ENCODE measurements around the gene KCNH8. TPM values are rescaled to one million over a fixed set of nuclear protein-coding genes. Genes with fewer than 3 reads are reported as not detected.

Gene KCNH8
- total RNA-seq, 3 donors from 2014 or later, result not detected

DNA sequence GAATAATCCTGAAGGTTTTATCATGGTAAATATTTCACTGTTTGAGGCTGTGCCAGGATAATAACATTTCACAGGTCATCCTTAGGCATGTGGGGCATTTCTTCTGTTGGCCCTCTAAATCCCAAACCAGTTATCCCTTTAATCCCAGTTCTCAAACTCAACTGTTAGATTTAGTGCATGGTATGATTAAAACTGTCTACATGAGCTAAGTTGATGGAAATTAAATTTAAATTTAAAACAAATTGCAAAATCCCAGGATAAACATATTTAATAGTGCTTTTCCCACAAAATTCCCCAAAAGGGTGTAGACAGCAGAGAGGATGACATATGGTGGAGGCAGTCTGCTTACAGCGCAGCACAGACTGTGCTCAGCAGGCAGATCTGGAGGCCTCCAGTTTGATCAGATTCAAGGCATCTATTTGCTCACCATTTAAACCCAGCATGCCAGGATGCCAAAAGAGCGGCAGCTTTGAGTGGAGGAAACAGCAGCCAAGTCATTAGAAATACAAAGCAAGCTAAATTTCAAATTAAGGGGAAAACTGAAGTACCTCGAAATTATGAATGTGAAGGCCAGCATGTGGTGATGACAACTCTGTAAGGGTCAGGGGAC lies 325.8 kb downstream of the KCNH8 start:
- DNase-seq (no peak), ATAC-seq (no peak)
- H3K9me3 Mint-ChIP-seq, result no peaks in the 10 kb centered on the region
- H3K36me3 Mint-ChIP-seq (ENCODE audit: insufficient read depth), result no peaks in the 10 kb centered on the region
- H3K4me3 Mint-ChIP-seq, result no peak overlapping the region
- no peaks in the 10 kb centered on the region for H3K4me1 Mint-ChIP-seq (ENCODE audit: low read depth)
- H3K27me3 Mint-ChIP-seq (ENCODE audit: low read depth), result no peaks in the 10 kb centered on the region

DNA sequence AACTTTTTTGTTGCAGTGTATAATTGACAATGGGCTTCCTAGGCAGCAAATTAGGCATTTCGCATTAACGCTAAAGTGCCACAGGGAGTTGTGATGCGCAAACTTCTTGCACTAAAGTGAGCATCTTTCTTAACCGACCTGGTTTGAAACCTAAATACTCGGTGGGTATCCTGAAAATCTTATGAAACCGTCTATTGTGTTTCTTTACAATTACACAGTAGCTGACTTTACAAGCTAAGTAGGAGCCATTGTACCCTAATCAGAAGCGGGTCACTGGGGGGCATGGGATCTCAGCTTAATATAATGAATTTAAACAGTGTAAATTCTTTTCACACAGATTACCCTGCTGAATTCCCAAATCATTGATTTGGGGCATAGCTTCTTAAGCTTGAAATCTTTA lies 328.0 kb downstream of the KCNH8 start:
- no peaks in the 10 kb centered on the region for H3K27me3 Mint-ChIP-seq (ENCODE audit: low read depth)
- no peak overlapping the region for H3K4me3 Mint-ChIP-seq
- DNase-seq (no peak), ATAC-seq (no peak)
- no peaks in the 10 kb centered on the region for H3K4me1 Mint-ChIP-seq (ENCODE audit: low read depth)
- no peaks in the 10 kb centered on the region for H3K9me3 Mint-ChIP-seq
- H3K36me3 Mint-ChIP-seq (ENCODE audit: insufficient read depth), result no peaks in the 10 kb centered on the region

DNA sequence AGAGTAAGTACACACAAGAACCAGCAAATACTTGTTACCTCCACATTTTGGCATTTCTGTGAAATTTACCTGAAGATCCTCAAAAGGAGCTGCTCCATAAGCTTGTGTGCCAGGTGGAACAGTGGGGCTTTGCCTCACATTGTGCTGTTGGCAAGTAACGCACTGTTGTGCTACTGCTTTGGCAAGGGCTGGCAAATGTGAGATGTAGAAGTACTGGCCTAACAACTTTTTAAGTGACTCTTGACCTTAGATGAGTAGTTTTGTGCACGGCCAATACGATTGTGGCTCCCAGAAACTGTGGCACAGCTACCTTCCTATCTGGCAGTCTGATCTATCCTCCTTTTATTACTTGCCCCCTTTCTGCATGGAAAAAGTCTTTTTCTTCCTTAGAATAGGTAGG lies 337.0 kb downstream of the KCNH8 start:
- H3K27me3 Mint-ChIP-seq (ENCODE audit: low read depth), result no peaks in the 10 kb centered on the region
- no peak for ATAC-seq
- no peak for DNase-seq
- H3K36me3 Mint-ChIP-seq (ENCODE audit: insufficient read depth), result no peaks in the 10 kb centered on the region
- H3K4me3 Mint-ChIP-seq, result no peak overlapping the region
- H3K4me1 Mint-ChIP-seq (ENCODE audit: low read depth), result no peaks in the 10 kb centered on the region
- no peaks in the 10 kb centered on the region for H3K9me3 Mint-ChIP-seq

DNA sequence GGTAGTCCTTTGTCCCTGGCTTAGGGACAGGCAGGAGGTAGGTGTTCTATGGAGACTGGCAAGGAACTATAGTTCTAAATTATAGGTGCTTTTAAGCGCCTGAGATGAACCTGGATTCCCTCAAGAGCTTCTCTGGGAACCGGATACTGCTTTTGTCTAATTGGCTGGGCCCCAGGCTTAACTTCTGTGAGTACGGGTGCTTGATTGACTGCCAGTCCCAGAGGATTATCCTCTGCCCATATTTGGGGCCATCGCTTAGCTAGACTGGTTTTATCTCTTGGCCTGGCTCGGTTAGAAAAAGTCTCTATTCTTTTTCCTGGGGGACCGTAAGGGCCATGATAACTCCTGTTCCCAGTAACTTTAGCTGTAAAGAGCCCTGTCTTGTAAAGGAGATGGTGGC lies 339.1 kb downstream of the KCNH8 start:
- Mint-ChIP-seq H3K4me1 (ENCODE audit: low read depth) (no peaks in the 10 kb centered on the region), H3K36me3 (ENCODE audit: insufficient read depth) (no peaks in the 10 kb centered on the region), H3K27me3 (ENCODE audit: low read depth) (no peaks in the 10 kb centered on the region), H3K4me3 (no peak overlapping the region), H3K9me3 (no peaks in the 10 kb centered on the region)
- DNase-seq (no peak), ATAC-seq (no peak)

DNA sequence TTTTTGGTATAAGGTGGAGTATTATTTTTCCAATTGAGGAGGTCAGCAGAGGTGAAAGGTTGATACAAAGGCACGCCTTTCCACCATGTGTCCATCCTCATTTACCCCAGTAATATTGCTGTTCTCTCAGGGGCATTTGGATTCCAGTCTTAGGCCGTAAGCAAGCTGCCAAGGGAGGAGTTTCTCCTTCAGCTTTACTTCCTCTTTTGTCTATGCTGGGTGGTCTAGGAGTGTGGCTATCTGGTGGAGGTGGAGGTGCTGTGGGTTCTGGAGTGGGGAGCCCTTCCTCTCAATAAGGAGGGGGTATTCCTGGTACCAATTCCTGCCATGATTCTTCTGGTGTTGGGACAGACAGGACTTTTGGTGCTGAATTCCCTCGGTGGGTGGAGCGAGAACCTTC lies 340.6 kb downstream of the KCNH8 start:
- no peaks in the 10 kb centered on the region for H3K9me3 Mint-ChIP-seq
- no peaks in the 10 kb centered on the region for H3K4me1 Mint-ChIP-seq (ENCODE audit: low read depth)
- no peak for DNase-seq
- ATAC-seq, result no peak
- H3K4me3 Mint-ChIP-seq, result no peak overlapping the region
- H3K27me3 Mint-ChIP-seq (ENCODE audit: low read depth), result no peaks in the 10 kb centered on the region
- H3K36me3 Mint-ChIP-seq (ENCODE audit: insufficient read depth), result no peaks in the 10 kb centered on the region

DNA sequence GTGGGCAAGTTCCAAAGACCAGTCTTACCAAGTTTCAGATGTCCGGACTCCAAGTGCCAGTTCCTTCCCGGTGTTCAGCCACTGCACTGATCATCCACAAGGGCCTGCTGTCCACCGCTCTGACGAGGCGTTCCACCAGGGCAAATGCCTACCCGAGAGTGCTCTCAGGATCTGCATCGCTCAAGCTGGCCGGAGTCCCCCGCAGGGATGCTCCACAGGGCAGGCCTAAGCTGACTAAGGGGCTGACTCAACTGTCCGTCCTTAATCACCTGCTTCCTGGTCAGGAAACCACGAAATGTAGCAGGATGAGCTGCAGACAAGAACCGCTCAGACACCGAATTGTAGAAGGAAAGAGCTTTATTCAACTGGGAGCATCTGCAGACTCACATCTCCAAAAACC lies 341.6 kb downstream of the KCNH8 start:
- no peaks in the 10 kb centered on the region for H3K36me3 Mint-ChIP-seq (ENCODE audit: insufficient read depth)
- no peaks in the 10 kb centered on the region for H3K9me3 Mint-ChIP-seq
- no peaks in the 10 kb centered on the region for H3K27me3 Mint-ChIP-seq (ENCODE audit: low read depth)
- DNase-seq (no peak), ATAC-seq (no peak)
- H3K4me3 Mint-ChIP-seq, result no peak overlapping the region
- H3K4me1 Mint-ChIP-seq (ENCODE audit: low read depth), result no peaks in the 10 kb centered on the region

DNA sequence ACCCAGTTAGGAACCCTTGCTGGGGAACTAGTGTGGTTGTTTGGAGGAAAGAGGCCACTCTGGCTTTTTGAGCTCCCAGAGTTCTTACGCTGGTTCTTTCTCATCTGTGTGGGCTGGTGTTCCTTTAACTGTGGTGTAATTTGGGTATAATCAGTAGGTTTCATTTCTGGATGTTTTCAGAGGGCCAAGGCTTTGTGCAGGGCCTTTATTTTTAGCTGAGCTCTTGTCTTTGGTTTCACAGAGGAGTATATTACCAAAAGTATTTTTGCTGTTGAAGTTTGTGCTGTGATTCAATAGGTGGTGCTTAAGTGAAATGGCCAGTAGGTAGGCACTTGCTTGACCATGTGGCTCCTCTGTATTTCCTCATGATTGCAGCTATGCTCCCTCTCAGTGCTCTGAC lies 357.9 kb downstream of the KCNH8 start:
- DNase-seq, result no peak
- H3K4me3 Mint-ChIP-seq, result no peak overlapping the region
- ATAC-seq, result no peak

DNA sequence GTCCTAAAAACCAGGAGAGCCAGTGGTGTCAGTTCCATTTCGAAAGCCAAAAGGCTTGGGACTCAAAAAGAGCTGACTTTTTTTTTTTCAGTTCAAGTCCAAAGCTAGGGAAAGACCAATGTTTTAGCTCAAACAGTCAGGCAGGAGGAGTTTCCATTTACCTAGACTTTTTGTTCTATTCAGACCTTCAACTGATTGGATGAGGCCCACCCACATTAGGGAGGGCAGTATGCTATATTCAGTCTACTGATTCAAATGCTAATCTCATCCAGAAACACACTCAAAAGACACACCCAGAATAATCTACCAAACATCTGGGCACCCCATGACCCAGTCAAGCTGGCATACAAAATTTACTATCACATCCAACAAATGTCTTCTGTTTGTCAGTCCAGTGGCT lies 374.0 kb downstream of the KCNH8 start:
- ATAC-seq (no peak), DNase-seq (no peak)
- Mint-ChIP-seq H3K36me3 (ENCODE audit: insufficient read depth) (no peaks in the 10 kb centered on the region), H3K27me3 (ENCODE audit: low read depth) (no peaks in the 10 kb centered on the region), H3K4me1 (ENCODE audit: low read depth) (no peaks in the 10 kb centered on the region), H3K9me3 (peaks cover 3% of the 10 kb centered on the region), H3K4me3 (no peak overlapping the region)

More for the DNA sequence above, 357.9 kb downstream of the KCNH8 start:
- no peaks in the 10 kb centered on the region for H3K4me1 Mint-ChIP-seq (ENCODE audit: low read depth)
- H3K36me3 Mint-ChIP-seq (ENCODE audit: insufficient read depth), result no peaks in the 10 kb centered on the region
- H3K9me3 Mint-ChIP-seq, result no peaks in the 10 kb centered on the region
- no peaks in the 10 kb centered on the region for H3K27me3 Mint-ChIP-seq (ENCODE audit: low read depth)

DNA sequence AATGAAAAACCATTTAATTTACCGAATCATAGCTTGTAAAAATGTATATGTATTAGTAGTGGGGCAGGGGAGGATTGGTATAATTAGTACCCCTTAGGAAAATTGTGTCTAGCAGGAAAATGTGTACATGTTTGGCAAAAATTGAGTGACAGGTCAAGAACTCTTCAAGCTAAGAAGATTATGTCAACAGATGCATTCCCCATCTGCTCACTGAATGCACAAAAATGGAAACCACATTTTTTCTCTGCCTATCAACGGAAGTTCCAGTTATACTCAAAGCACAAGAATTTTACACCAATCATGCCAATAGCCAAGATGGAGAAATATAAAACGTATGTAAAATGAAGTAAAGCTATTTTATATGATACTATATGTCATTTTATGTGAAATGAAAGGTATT lies 377.8 kb downstream of the KCNH8 start:
- no peak for ATAC-seq
- Mint-ChIP-seq H3K4me1 (ENCODE audit: low read depth) (no peaks in the 10 kb centered on the region), H3K27me3 (ENCODE audit: low read depth) (no peaks in the 10 kb centered on the region), H3K4me3 (no peak overlapping the region), H3K36me3 (ENCODE audit: insufficient read depth) (no peaks in the 10 kb centered on the region), H3K9me3 (peaks cover 4% of the 10 kb centered on the region)
- DNase-seq, result no peak

DNA sequence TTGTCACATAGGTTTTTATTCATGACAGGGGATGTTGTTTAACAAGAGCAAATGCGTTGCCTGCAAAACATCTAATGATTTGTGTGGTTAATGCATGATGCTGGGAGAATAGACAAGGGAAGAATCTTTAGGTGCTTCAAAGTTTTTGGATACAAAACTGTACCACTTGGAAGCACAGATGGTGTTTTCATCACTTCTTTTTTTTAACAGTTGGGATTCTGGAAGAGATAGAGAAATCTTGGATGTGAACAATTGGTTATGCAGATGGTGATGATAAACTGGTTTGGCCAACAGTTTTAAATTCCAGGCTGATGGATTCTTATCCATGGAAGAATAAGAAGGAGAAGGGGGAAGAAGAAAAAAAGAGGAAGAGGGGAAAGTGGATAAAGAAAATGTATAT lies 379.4 kb downstream of the KCNH8 start:
- Mint-ChIP-seq H3K9me3 (peaks cover 4% of the 10 kb centered on the region), H3K4me3 (no peak overlapping the region), H3K27me3 (ENCODE audit: low read depth) (no peaks in the 10 kb centered on the region), H3K36me3 (ENCODE audit: insufficient read depth) (no peaks in the 10 kb centered on the region), H3K4me1 (ENCODE audit: low read depth) (no peaks in the 10 kb centered on the region)
- ATAC-seq (no peak), DNase-seq (no peak)

DNA sequence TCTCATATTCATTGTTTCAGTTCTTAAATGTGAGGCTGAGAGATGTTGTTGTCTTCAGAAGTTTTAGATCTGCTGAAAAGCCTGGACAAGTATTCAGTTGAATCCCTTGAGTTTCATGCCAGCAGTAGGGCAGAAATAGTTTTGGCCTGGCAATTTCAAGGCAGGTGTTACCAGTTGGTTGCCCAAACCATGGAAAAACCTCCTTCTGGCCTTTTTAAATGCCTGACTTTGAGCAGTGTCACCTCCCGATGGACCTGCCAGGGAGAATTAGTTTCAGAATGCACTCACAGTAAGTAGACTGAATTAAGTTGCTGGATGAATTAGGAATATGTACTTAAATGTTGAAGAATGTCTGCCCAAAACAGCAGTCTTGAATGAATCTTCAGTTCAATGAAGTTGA lies 383.1 kb downstream of the KCNH8 start:
- no peaks in the 10 kb centered on the region for H3K27me3 Mint-ChIP-seq (ENCODE audit: low read depth)
- no peaks in the 10 kb centered on the region for H3K4me1 Mint-ChIP-seq (ENCODE audit: low read depth)
- no peak overlapping the region for H3K4me3 Mint-ChIP-seq
- no peaks in the 10 kb centered on the region for H3K36me3 Mint-ChIP-seq (ENCODE audit: insufficient read depth)
- DNase-seq, result no peak
- peaks cover 4% of the 10 kb centered on the region for H3K9me3 Mint-ChIP-seq
- no peak for ATAC-seq

DNA sequence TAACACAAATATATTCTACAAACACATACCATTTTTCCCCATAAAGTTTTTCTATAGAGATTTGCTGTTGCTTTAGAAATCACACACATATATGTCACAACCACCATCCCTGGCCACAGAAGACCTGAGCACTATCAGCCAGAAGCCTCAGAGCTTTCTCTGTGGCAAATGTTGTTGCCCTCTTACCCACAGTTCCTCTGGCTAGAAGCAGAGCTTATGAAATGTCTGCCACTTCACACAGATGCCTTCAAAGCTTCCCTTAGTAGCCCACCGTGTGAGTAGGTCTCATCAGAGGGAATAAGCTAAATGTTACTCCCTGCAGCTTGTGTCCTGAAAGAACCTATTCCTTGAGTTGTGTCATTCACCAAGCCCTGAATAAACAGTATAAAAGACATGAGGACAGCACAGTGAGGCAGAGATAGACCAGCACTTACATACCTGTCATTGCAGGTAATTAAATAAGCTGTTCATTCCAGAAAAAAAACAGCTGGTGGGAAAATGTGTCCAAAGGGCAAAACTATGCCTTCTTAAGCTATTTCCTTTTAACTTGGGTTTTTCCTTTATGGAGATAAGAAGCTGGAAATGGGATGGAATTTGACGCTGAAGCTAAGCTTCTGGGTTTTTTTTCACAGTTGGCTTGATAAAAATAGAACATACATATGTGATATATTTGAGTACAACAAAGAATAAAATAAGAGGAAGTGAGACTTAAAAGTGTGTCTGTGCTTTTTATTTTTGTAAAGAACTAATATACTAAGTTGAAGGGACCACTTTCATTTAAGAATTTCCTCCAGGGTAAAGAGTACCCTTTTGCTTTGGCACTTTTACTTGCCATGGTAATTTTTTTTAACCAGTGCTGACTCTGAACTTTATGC lies 391.4 kb downstream of the KCNH8 start:
- ATAC-seq, result no peak
- no peak for DNase-seq
- H3K4me3 Mint-ChIP-seq, result no peak overlapping the region
- no peaks in the 10 kb centered on the region for H3K9me3 Mint-ChIP-seq
- H3K27me3 Mint-ChIP-seq (ENCODE audit: low read depth), result peaks cover 2% of the 10 kb centered on the region
- no peaks in the 10 kb centered on the region for H3K36me3 Mint-ChIP-seq (ENCODE audit: insufficient read depth)
- H3K4me1 Mint-ChIP-seq (ENCODE audit: low read depth), result peaks cover 3% of the 10 kb centered on the region

DNA sequence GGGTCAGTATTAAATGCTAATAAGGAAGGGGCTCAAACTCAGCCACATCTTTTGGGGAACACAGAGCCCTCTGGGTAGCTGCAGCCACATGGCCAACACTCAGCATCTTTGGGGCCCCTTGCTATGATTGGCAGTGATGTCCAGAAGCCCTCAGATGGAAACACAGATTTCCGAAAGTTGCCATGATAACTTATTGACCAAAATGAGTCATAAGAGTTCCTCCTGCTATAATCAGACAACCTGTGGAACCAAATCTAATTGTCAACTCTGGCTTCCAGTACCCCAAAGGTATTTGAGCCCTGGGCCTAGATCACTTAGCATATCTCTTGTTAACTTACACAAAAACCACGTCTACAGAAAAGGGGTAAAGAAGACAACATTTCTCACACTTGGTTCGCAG lies 392.2 kb downstream of the KCNH8 start:
- H3K4me1 Mint-ChIP-seq (ENCODE audit: low read depth), result peaks cover 3% of the 10 kb centered on the region
- H3K36me3 Mint-ChIP-seq (ENCODE audit: insufficient read depth), result no peaks in the 10 kb centered on the region
- DNase-seq, result no peak
- no peak overlapping the region for H3K4me3 Mint-ChIP-seq
- no peaks in the 10 kb centered on the region for H3K9me3 Mint-ChIP-seq
- no peak for ATAC-seq
- peaks cover 2% of the 10 kb centered on the region for H3K27me3 Mint-ChIP-seq (ENCODE audit: low read depth)

DNA sequence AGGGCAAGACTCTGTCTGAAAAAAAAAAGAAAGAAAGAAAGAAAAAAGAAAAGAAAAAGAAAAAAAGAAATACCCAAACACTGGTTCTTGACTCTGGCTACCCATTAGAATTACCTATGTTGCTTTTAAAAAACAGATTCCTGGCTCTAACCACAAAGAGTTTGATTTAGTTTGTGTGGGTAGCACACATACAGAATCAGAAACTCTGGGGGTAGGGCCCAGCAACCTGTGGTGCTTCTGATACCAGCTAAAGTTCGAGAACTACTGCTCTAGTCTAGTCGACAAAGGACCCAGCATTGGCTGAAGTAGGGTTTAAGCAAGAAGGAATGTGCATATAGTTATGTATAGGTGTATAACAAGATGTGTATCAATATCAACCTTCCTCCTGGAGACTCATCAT lies 393.0 kb downstream of the KCNH8 start:
- H3K4me1 Mint-ChIP-seq (ENCODE audit: low read depth), result peaks cover 3% of the 10 kb centered on the region
- no peak for ATAC-seq
- no peak for DNase-seq
- no peaks in the 10 kb centered on the region for H3K36me3 Mint-ChIP-seq (ENCODE audit: insufficient read depth)
- no peak overlapping the region for H3K4me3 Mint-ChIP-seq
- no peaks in the 10 kb centered on the region for H3K9me3 Mint-ChIP-seq
- peaks cover 2% of the 10 kb centered on the region for H3K27me3 Mint-ChIP-seq (ENCODE audit: low read depth)

DNA sequence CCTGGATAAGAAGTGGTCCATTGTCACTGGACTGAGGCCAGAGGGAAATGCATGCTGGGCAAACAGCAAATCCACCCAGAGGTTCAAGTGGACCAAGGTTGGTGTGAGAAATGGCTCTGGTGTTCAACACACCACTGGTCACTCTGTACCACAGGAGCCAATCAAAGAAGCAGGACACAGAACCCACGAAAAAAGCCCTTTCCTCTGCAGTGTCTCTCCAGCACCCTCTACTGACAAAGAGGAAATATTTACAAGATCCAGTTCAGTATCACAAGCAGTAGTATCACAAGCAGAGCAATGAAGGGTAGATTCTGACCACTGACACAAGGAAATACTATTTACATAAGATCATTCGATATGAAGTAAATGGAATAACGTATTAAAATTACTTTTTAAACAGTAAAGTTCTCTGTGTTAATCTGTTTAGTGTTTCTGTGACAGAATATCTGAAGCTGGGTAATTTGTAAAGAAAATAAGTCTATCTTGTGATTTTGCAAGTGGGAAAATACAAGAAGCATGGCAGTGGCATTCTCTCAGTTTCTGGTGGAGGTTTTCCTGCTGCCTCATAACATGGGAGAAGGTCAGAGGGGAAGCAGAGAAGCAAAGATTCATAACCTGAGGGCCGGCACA lies 395.0 kb downstream of the KCNH8 start:
- ATAC-seq, result no peak
- H3K4me3 Mint-ChIP-seq, result no peak overlapping the region
- H3K36me3 Mint-ChIP-seq (ENCODE audit: insufficient read depth), result no peaks in the 10 kb centered on the region
- no peaks in the 10 kb centered on the region for H3K9me3 Mint-ChIP-seq
- no peak for DNase-seq
- peaks cover 3% of the 10 kb centered on the region for H3K4me1 Mint-ChIP-seq (ENCODE audit: low read depth)
- peaks cover 2% of the 10 kb centered on the region for H3K27me3 Mint-ChIP-seq (ENCODE audit: low read depth)
